AG04450 (cell line): ENCODE measurements around the gene SSR2. TPM values are rescaled to one million over a fixed set of nuclear protein-coding genes. Genes with fewer than 3 reads are reported as not detected.

Source experiments
- CTCF ChIA-PET: fragments of 300-600, 350-600 bp; formaldehyde crosslinking; extraction: SDS; loops from one replicate; lab custom pipeline; 2022; ENCODE audit warnings: antibody characterized with exemption, inconsistent platforms; lab: Charles Lee
- POLR2A ChIA-PET: fragments of 350-600 bp; formaldehyde crosslinking; extraction: SDS; loops from one replicate; lab custom pipeline; 2021; ENCODE audit warnings: antibody characterized with exemption, inconsistent platforms; lab: Yijun Ruan, JAX
- DNase-seq: peaks from one replicate; pipeline ENCODE4 v3.0.0-alpha.2; 2011; ENCODE audit warnings: low read depth, low spot score
- H3K27ac ChIP-seq: one replicate; pipeline ENCODE4 v1.5.1; 2012; ENCODE audit warnings: low read depth, low read length, control low read depth
- H3K27me3 ChIP-seq: one replicate; pipeline ENCODE4 v1.6.0; 2012; ENCODE audit warnings: low read length; ENCODE audit not compliant: control insufficient read depth, insufficient read depth
- H3K4me3 ChIP-seq: 2 replicates; pipeline ENCODE4 v1.5.1; 2011; ENCODE audit warnings: mild to moderate bottlenecking, low read depth, low read length, control low read depth
- H3K9me3 ChIP-seq: 2 replicates; pipeline ENCODE4 v1.5.1; 2012; ENCODE audit warnings: low read length; ENCODE audit not compliant: control insufficient read depth, insufficient read depth
- CTCF ChIP-seq: IDR thresholded peaks from 2 replicates; pipeline ENCODE4 v1.5.1; 2011; ENCODE audit warnings: low read depth, low read length, control low read depth, inconsistent platforms
- polyA plus RNA-seq: library from polyadenylated mRNA; depleted of rRNA; stranded (reverse); fragments of >200 nt; gene quantifications from 2 replicates; pipeline ENCODE4 v1.2.3, GENCODE V29; 2011

Gene SSR2
- polyA plus RNA-seq, 1 experiment, result 867 TPM

GRCh38 chr1:156060937-156061636 lies 40.3 kb upstream of the SSR2 start, which contains the start of gene RAB25:
RAB25 (plus strand) TSS chr1:156061160; CDS start chr1:156061401, 241 bp downstream.
- CTCF ChIA-PET, result no interaction called here
- Histone ChIP-seq H3K4me3 (no peak within 1 kb of the TSS), H3K9me3 (no peaks in the 10 kb centered on the region), H3K27ac (no peak within 1 kb of the TSS), H3K27me3 (no peaks in the 10 kb centered on the region)
- POLR2A ChIA-PET, result no interaction called here
- DNase-seq, result no peak
- no peak for TF ChIP-seq CTCF

- H3K9me3 ChIP-seq, result peaks cover 3% of the 10 kb centered on the region; the same call in 1 of the 2 replicates
- no peak for TF ChIP-seq CTCF
- no peak overlapping the region for H3K4me3 ChIP-seq
- ChIA-PET CTCF (no interaction called here), POLR2A (no interaction called here)
- no peak overlapping the region for H3K27ac ChIP-seq
- DNase-seq, result no peak
- H3K27me3 ChIP-seq, result no peaks in the 10 kb centered on the region
Observed at GRCh38 chr1:156056326-156056849, 35.6 kb upstream of the SSR2 start.

GRCh38 chr1:156055281-156056048 lies 34.7 kb upstream of the SSR2 start:
- DNase-seq, result no peak
- TF ChIP-seq CTCF, result no peak
- POLR2A ChIA-PET, result no interaction called here
- CTCF ChIA-PET, result no interaction called here
- H3K4me3 ChIP-seq, result peak overlapping the region; percentile 98
- H3K9me3 ChIP-seq, result peaks cover 3% of the 10 kb centered on the region; the same call in 1 of the 2 replicates
- no peak overlapping the region for H3K27ac ChIP-seq
- H3K27me3 ChIP-seq, result no peaks in the 10 kb centered on the region

DNA sequence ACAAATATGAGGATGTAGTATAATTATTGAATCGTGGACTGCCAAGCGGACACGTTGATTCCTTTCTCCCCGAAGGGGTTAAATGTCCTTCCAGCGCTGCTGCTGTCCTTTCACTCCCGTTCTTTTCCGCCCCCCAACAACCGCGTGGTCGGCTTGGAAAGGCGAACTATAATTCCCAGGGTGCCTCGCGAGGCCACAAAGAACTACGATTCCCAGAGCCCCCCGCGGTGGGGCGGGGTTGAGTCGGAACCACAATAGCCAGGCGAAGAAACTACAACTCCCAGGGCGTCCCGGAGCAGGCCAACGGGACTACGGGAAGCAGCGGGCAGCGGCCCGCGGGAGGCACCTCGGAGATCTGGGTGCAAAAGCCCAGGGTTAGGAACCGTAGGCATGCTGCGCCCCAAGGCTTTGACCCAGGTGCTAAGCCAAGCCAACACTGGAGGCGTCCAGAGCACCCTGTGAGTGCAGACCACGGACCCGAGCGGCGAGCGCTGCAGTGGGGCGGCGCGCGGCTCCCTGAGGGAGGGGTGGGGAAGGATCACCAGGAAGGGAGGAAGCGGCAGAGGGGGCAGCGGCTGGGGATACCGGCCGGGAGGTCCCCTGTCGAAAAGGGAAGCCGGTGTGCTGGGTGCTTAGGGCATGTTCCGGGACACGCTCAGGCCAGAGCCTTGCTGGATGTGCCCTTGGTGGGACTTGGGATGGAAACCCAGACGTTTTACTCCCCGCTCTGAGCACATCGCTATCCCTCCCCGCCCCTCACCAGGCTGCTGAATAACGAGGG lies 33.9 kb upstream of the SSR2 start, which contains the start of gene LAMTOR2:
LAMTOR2 (plus strand) TSS at position 283 of the 781 bp plus-strand sequence; CDS start at position 391, 108 bp downstream.
- TF ChIP-seq CTCF, result no peak
- DNase-seq, result peak; percentile 80
- Histone ChIP-seq H3K27ac (peak within 1 kb of the TSS; percentile 93), H3K27me3 (no peaks in the 10 kb centered on the region), H3K4me3 (peak within 1 kb of the TSS; percentile 98), H3K9me3 (peaks cover 3% of the 10 kb centered on the region; the same call in 1 of the 2 replicates)
- ChIA-PET CTCF (interaction anchor here (0.6 to 1.5 kb wide), 2 partner anchors 116 to 148 kb away, joined by 4 read pairs; no protein-coding TSS in a partner anchor), POLR2A (interaction anchor here (1.0 kb wide), 1 partner anchor 8 kb away, joined by 4 read pairs; no protein-coding TSS in a partner anchor)
